Liver (tissue), 9 donors: ENCODE measurements around the gene SLC2A6. TPM values are rescaled to one million over a fixed set of nuclear protein-coding genes. Genes with fewer than 3 reads are reported as not detected.

ENCODE experiments used
- DNase-seq: peaks from one replicate; pipeline ENCODE4 v3.0.0-alpha.2; 2017; ENCODE audit warnings: low spot score
- H3K27ac ChIP-seq, 2 donors: one replicate each; pipeline ENCODE4 v1.7.0; 2013; ENCODE audit warnings: inconsistent platforms in 2 of 2, low read length in 2 of 2, control low read depth in 1 of 2, low read depth in 1 of 2, mild to moderate bottlenecking in 1 of 2
- H3K27me3 ChIP-seq, 4 donors: one replicate each; pipeline versions ENCODE4 v1.6.1 to v1.7.0; 2013; ENCODE audit warnings: low read length in 3 of 4, inconsistent platforms in 1 of 4, mild to moderate bottlenecking in 1 of 4, moderate library complexity in 1 of 4; ENCODE audit not compliant: control insufficient read depth in 4 of 4, insufficient read depth in 4 of 4
- H3K36me3 ChIP-seq, 4 donors: one replicate each; pipeline versions ENCODE4 v1.6.1 to v1.7.0; 2013; ENCODE audit warnings: low read length in 3 of 4, mild to moderate bottlenecking in 3 of 4, low read depth in 1 of 4, moderate library complexity in 1 of 4; ENCODE audit not compliant: control insufficient read depth in 4 of 4, insufficient read depth in 3 of 4
- H3K4me1 ChIP-seq, 4 donors: one replicate each; pipeline versions ENCODE4 v1.6.1 to v1.7.0; 2013; ENCODE audit warnings: low read length in 3 of 4, mild to moderate bottlenecking in 3 of 4, moderate library complexity in 1 of 4; ENCODE audit not compliant: control insufficient read depth in 4 of 4, insufficient read depth in 4 of 4
- H3K4me3 ChIP-seq, 3 donors: one replicate each; pipeline versions ENCODE4 v1.6.1 to v1.7.0; 2013; ENCODE audit warnings: low read length in 3 of 3, control low read depth in 1 of 3, low read depth in 1 of 3, mild to moderate bottlenecking in 1 of 3
- H3K9ac ChIP-seq, 2 donors: one replicate each; pipeline ENCODE4 v1.7.0; 2013; ENCODE audit warnings: low read length in 2 of 2, mild to moderate bottlenecking in 2 of 2, moderate library complexity in 2 of 2, control low read depth in 1 of 2, low read depth in 1 of 2
- H3K9me3 ChIP-seq, 4 donors: one replicate each; pipeline versions ENCODE4 v1.6.1 to v1.7.0; 2013; ENCODE audit warnings: low read length in 3 of 4; ENCODE audit not compliant: control insufficient read depth in 4 of 4
- ATF3 ChIP-seq: IDR thresholded peaks from 2 replicates; pipeline ENCODE4 v1.6.1; 2016; ENCODE audit warnings: antibody characterized with exemption
- CTCF ChIP-seq: fragments of 150-350 bp; IDR thresholded peaks from 2 replicates; pipeline ENCODE4 v1.5.1; 2017; ENCODE audit warnings: improper control_type of control experiment, low read depth, low read length; ENCODE audit not compliant: missing input control
- EGR1 ChIP-seq, 2 donors: IDR thresholded peaks; 2 replicates each; pipeline ENCODE4 v1.6.1; 2016 to 2018; ENCODE audit warnings: antibody characterized with exemption in 2 of 2, low read depth in 2 of 2
- FOXA1 ChIP-seq: IDR thresholded peaks from 2 replicates; pipeline ENCODE4 v1.6.1; 2016; ENCODE audit warnings: antibody characterized with exemption
- FOXA2 ChIP-seq: IDR thresholded peaks from 2 replicates; pipeline ENCODE4 v1.6.1; 2016; ENCODE audit warnings: antibody characterized with exemption
- GABPA ChIP-seq, 2 donors: IDR thresholded peaks in 1 of 2; conservative IDR thresholded peaks in 1 of 2; 2 replicates each; pipeline ENCODE4 v1.6.1; 2016; ENCODE audit warnings: antibody characterized with exemption in 2 of 2, mild to moderate bottlenecking in 1 of 2, moderate library complexity in 1 of 2
- HNF4A ChIP-seq, 2 donors: conservative IDR thresholded peaks; 2 replicates each; pipeline ENCODE4 v1.6.1; 2016; ENCODE audit warnings: antibody characterized with exemption in 2 of 2, mild to moderate bottlenecking in 2 of 2
- HNF4G ChIP-seq: IDR thresholded peaks from 2 replicates; pipeline ENCODE4 v1.6.1; 2016; ENCODE audit warnings: antibody characterized with exemption
- JUND ChIP-seq, 2 donors: IDR thresholded peaks; 2 replicates each; pipeline ENCODE4 v1.6.1; 2016; ENCODE audit warnings: antibody characterized with exemption in 2 of 2
- MAX ChIP-seq: IDR thresholded peaks from 2 replicates; pipeline ENCODE4 v1.6.1; 2016; ENCODE audit warnings: antibody characterized with exemption
- NR2F2 ChIP-seq: IDR thresholded peaks from 2 replicates; pipeline ENCODE4 v1.6.1; 2016; ENCODE audit warnings: antibody characterized with exemption
- RAD21 ChIP-seq, 2 donors: IDR thresholded peaks; 2 replicates each; pipeline ENCODE4 v1.6.1; 2016; ENCODE audit warnings: antibody characterized with exemption in 2 of 2, mild to moderate bottlenecking in 2 of 2
- REST ChIP-seq: IDR thresholded peaks from 2 replicates; pipeline ENCODE4 v1.6.1; 2016; ENCODE audit warnings: antibody characterized with exemption, mild to moderate bottlenecking
- RXRA ChIP-seq, 2 donors: IDR thresholded peaks; 2 replicates each; pipeline ENCODE4 v1.6.1; 2017 to 2018; ENCODE audit warnings: antibody characterized with exemption in 2 of 2, mild to moderate bottlenecking in 1 of 2
- SP1 ChIP-seq: IDR thresholded peaks from 2 replicates; pipeline ENCODE4 v1.6.1; 2018; ENCODE audit warnings: antibody characterized with exemption, mild to moderate bottlenecking
- TAF1 ChIP-seq: conservative IDR thresholded peaks from 2 replicates; pipeline ENCODE4 v1.6.1; 2016; ENCODE audit warnings: antibody characterized with exemption, mild to moderate bottlenecking
- YY1 ChIP-seq: IDR thresholded peaks from 2 replicates; pipeline ENCODE4 v1.6.1; 2016; ENCODE audit warnings: antibody characterized with exemption, mild to moderate bottlenecking
- ZBTB33 ChIP-seq: IDR thresholded peaks from 2 replicates; pipeline ENCODE4 v1.6.1; 2016; ENCODE audit warnings: antibody characterized with exemption
- WGBS: extraction: QIAGEN DNeasy Blood & Tissue Kit; methylation state at CpG from one replicate; pipeline ENCODE4 v1.1.7; 2013; 5-methylcytosine and 5-hydroxymethylcytosine counted together
- polyA plus RNA-seq, 2 donors: library from polyadenylated mRNA; stranded (reverse) in 1 of 2; unstranded in 1 of 2; fragments of 200-250 nt in 1 of 2; fragments of >200 nt in 1 of 2; fragmentation: Nextera tagmentation in 1 of 2; extraction: Ambion mirVana in 1 of 2; gene quantifications; one replicate each; pipeline versions ENCODE4 v1.2.1 to v1.2.3, GENCODE V29; 2013 to 2015
- total RNA-seq, 2 donors: library from RNA; depleted of rRNA; stranded (reverse); fragments of >200 nt; gene quantifications; one replicate each; pipeline ENCODE4 v1.2.3, GENCODE V29; 2014
- donor health status: healthy.
- donor health status: healthy.
- donor health status: healthy.
- donor health status: healthy.
- donor health status: healthy.

SLC2A6 gene
- total and polyA plus RNA-seq, 4 donors = 1.7 to 3.9 (median 2.3) TPM

GRCh38 chr9:133472277-133472645, 6.6 kb downstream of the SLC2A6 start:
- no peak for DNase-seq
- no peak for TF ChIP-seq NR2F2
- TF ChIP-seq HNF4A (conservative IDR thresholded peaks at IDR 0.05) = no peak
- TF ChIP-seq SP1 = no peak
- no peak for TF ChIP-seq RXRA (IDR thresholded peaks at IDR 0.05)
- TF ChIP-seq ZBTB33 = no peak
- TF ChIP-seq ATF3 = no peak
- no peak for TF ChIP-seq MAX
- TF ChIP-seq REST = no peak
- TF ChIP-seq FOXA1 = no peak
- no peak for TF ChIP-seq JUND (IDR thresholded peaks at IDR 0.05)
- TF ChIP-seq EGR1 (IDR thresholded peaks at IDR 0.05; ENCODE audit: low read depth in 2 of 2) = no peak
- no peak for TF ChIP-seq HNF4G
- Histone ChIP-seq H3K36me3 (peaks cover 0 to 8% (median 3%) of the 10 kb centered on the region in 4 donors), H3K9me3 (no peaks in the 10 kb centered on the region), H3K4me1 (peaks cover 0 to 20% (median 10%) of the 10 kb centered on the region in 4 donors), H3K9ac (no peak overlapping the region), H3K27me3 (no peaks in the 10 kb centered on the region), H3K27ac (no peak overlapping the region), H3K4me3 (no peak overlapping the region)
- WGBS = 81% methylated on average over 11 of the region's 11 CpGs

- Histone ChIP-seq H3K4me1 (peaks cover 0 to 20% (median 9%) of the 10 kb centered on the region in 4 donors), H3K4me3 (no peak overlapping the region), H3K36me3 (peaks cover 0 to 8% (median 6%) of the 10 kb centered on the region in 4 donors), H3K9me3 (no peaks in the 10 kb centered on the region), H3K9ac (no peak overlapping the region), H3K27ac (no peak overlapping the region), H3K27me3 (no peaks in the 10 kb centered on the region)
- DNase-seq = no peak
- 67% methylated on average over 27 of the region's 27 CpGs for WGBS
- TF ChIP-seq FOXA1 (no peak), FOXA2 (no peak), HNF4G (no peak), SP1 (no peak), ZBTB33 (no peak), JUND (IDR thresholded peaks at IDR 0.05) (no peak), CTCF (no peak), GABPA (IDR thresholded peaks at IDR 0.05 in 1 of 2, conservative IDR thresholded peaks at IDR 0.05 in 1 of 2) (no peak), MAX (no peak), RAD21 (IDR thresholded peaks at IDR 0.05) (no peak), YY1 (no peak), HNF4A (conservative IDR thresholded peaks at IDR 0.05) (no peak), NR2F2 (no peak), TAF1 (no peak)
These were observed 7.2 kb downstream of the SLC2A6 start for GRCh38 chr9:133471551-133472276.
